ENCODE data around the gene CNDP1. TPM values are rescaled to one million over a fixed set of nuclear protein-coding genes. Genes with fewer than 3 reads are reported as not detected.

CNDP1 gene
- total RNA-seq, 1 donor from 2014 or later = 0.48 TPM

GRCh38 chr18:74492259-74492658 is 42.0 kb upstream of the CNDP1 start:
- Mint-ChIP-seq H3K36me3 (peaks cover 4% of the 10 kb centered on the region), H3K27me3 (peaks cover 6% of the 10 kb centered on the region), H3K27ac (no peak overlapping the region), H3K9me3 (no peaks in the 10 kb centered on the region), H3K4me1 (ENCODE audit: unreplicated experiment) (peaks cover 5% of the 10 kb centered on the region), H3K4me3 (no peak overlapping the region)
- DNase-seq (ENCODE audit: extremely low spot score, unreplicated experiment) = peak; percentile 29
- TF ChIP-seq, protein P1, sequence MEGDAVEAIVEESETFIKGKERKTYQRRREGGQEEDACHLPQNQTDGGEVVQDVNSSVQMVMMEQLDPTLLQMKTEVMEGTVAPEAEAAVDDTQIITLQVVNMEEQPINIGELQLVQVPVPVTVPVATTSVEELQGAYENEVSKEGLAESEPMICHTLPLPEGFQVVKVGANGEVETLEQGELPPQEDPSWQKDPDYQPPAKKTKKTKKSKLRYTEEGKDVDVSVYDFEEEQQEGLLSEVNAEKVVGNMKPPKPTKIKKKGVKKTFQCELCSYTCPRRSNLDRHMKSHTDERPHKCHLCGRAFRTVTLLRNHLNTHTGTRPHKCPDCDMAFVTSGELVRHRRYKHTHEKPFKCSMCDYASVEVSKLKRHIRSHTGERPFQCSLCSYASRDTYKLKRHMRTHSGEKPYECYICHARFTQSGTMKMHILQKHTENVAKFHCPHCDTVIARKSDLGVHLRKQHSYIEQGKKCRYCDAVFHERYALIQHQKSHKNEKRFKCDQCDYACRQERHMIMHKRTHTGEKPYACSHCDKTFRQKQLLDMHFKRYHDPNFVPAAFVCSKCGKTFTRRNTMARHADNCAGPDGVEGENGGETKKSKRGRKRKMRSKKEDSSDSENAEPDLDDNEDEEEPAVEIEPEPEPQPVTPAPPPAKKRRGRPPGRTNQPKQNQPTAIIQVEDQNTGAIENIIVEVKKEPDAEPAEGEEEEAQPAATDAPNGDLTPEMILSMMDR (conservative IDR thresholded peaks at IDR 0.05) = no peak

DNA sequence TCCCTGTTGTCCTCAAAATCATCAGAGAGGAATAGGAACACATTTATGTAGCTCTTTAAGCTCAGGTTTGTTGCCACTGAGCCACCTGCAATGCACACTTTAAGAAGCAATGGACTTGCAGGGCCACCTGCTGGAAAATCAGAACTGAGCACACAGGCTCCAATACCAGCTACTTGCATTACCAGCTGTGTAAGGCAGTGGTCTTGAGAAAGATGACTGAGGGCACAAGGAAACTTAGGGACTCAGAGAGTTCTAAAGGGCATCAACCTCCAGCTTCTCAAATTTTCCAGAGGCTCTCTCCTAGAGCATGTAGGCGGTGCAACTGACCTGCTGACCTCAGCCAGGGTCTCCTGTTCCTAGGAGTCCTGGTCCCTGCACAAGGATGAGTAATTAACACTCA is 40.6 kb upstream of the CNDP1 start:
- DNase-seq (ENCODE audit: extremely low spot score, unreplicated experiment) = peak; percentile 65
- Mint-ChIP-seq H3K9me3 (no peaks in the 10 kb centered on the region), H3K4me1 (ENCODE audit: unreplicated experiment) (peaks cover 12% of the 10 kb centered on the region), H3K4me3 (peak overlapping the region; percentile 82), H3K36me3 (peaks cover 10% of the 10 kb centered on the region), H3K27ac (peak overlapping the region; percentile 68), H3K27me3 (peaks cover 6% of the 10 kb centered on the region)
- TF ChIP-seq, protein P1 (conservative IDR thresholded peaks at IDR 0.05) = peak; percentile 71

- Mint-ChIP-seq H3K36me3 (peaks cover 10% of the 10 kb centered on the region), H3K4me3 (peak overlapping the region; percentile 63), H3K27ac (no peak overlapping the region), H3K9me3 (no peaks in the 10 kb centered on the region), H3K27me3 (peaks cover 1% of the 10 kb centered on the region), H3K4me1 (ENCODE audit: unreplicated experiment) (peaks cover 19% of the 10 kb centered on the region)
- no peak for DNase-seq (ENCODE audit: extremely low spot score, unreplicated experiment)
- TF ChIP-seq, protein P1 (conservative IDR thresholded peaks at IDR 0.05) = no peak
Measured at GRCh38 chr18:74494514-74494913, 39.8 kb upstream of the CNDP1 start.

DNA sequence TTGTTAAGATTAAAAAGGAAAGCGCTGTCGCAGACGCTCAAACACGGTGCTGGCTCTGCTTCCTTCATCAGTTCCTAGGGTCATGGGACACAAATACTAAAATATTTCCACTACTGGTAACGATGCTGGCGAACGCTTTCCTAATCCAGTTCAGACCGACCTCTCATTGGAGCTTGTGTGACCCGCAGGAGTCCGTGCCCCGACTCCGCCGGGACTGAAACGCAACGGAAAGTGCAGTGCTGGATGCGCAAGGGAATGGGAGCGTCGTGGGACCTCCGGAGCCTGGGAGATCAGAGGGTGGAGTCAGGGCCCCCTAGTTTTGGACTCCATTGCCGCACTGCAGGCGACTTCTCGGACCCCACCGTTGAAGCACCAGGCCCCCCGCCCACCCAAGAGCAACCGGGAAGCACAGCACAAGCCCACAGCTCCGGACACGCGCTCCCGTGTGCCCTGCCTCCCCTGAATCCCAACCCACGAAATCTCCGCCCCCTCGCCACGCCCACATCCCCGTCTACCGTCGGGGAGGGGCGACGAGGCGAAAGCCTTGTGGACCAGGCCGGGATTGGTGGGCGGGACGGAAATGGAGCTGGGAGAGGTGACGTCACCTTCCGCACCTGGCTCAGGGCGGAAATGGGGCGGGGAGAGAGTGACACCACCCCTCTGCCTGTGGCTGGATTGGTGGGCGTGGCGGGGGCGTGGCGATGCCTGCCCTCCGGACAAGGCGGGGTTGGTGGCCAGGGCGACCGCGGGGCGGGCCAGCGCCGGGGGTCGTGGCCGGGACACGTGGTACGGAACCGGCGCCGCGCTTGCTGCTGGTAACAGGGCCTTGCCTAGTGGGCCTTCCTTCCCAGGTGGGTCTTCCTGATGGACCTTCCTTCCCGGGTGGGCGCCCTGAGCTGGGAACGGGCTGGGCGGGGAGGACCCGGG is 38.5 kb upstream of the CNDP1 start, which contains the start of gene CNDP2:
Gene CNDP2, plus strand, starts transcription at position 783 of the 927 bp plus-strand sequence. CDS start 3,611 bp downstream, outside the sequence.
- Mint-ChIP-seq H3K27ac (peak within 1 kb of the TSS; percentile 97), H3K9me3 (no peaks in the 10 kb centered on the region), H3K27me3 (no peaks in the 10 kb centered on the region), H3K36me3 (peaks cover 19% of the 10 kb centered on the region), H3K4me1 (ENCODE audit: unreplicated experiment) (peaks cover 29% of the 10 kb centered on the region), H3K4me3 (peak within 1 kb of the TSS; percentile 97)
- TF ChIP-seq, protein P1 (conservative IDR thresholded peaks at IDR 0.05) = no peak
- peak; percentile 100 for DNase-seq (ENCODE audit: extremely low spot score, unreplicated experiment)

GRCh38 chr18:74496508-74497323 is 37.6 kb upstream of the CNDP1 start:
- Mint-ChIP-seq H3K9me3 (no peaks in the 10 kb centered on the region), H3K4me1 (ENCODE audit: unreplicated experiment) (peaks cover 29% of the 10 kb centered on the region), H3K36me3 (peaks cover 19% of the 10 kb centered on the region), H3K27me3 (no peaks in the 10 kb centered on the region), H3K27ac (peak overlapping the region; percentile 97), H3K4me3 (peak overlapping the region; percentile 97)
- no peak for DNase-seq (ENCODE audit: extremely low spot score, unreplicated experiment)
- TF ChIP-seq, protein P1 (conservative IDR thresholded peaks at IDR 0.05) = peak; percentile 60

All from type B pancreatic cell (in vitro differentiated cells).